Naive thymus-derived CD4-positive, alpha-beta T cell (primary cell): Measurements from ENCODE around the gene ADH4. TPM values are rescaled to one million over a fixed set of nuclear protein-coding genes. Genes with fewer than 3 reads are reported as not detected.

Experiments
- ATAC-seq: fragments of 150-1000 bp; cut with Tn5 transposase; 2 replicates; pipeline ENCODE4 v1.10.0; 2021; ENCODE audit warnings: mild to moderate bottlenecking, moderate library complexity
- CTCF ChIA-PET: fragments of 350-600 bp; sonication (Branson Sonifier 250); formaldehyde crosslinking; loops from one replicate; lab custom pipeline; 2021; ENCODE audit warnings: antibody characterized with exemption; lab: Charles Lee
- POLR2A ChIA-PET: fragments of 350-600 bp; sonication (Branson Sonifier 250); formaldehyde crosslinking; loops from one replicate; lab custom pipeline; 2021; ENCODE audit warnings: antibody characterized with exemption, inconsistent platforms; lab: Charles Lee
- DNase-seq, 9 donors: peaks; one replicate each; pipeline versions ENCODE4 v3.0.0 to v3.0.0-alpha.2; 2020 to 2022; ENCODE audit warnings: mixed read lengths in 1 of 9
- H3K27ac ChIP-seq: one replicate; pipeline ENCODE4 v1.7.0; 2013; ENCODE audit warnings: mild to moderate bottlenecking, low read depth, low read length, moderate library complexity
- H3K27me3 ChIP-seq, 2 donors: one replicate each; pipeline ENCODE4 v1.7.0; 2013; ENCODE audit warnings: low read length in 2 of 2, mild to moderate bottlenecking in 2 of 2, moderate library complexity in 2 of 2; ENCODE audit not compliant: control insufficient read depth in 2 of 2, insufficient read depth in 2 of 2
- H3K36me3 ChIP-seq, 3 experiments: 1 replicate in 2 of 3; 2 replicates in 1 of 3; pipeline ENCODE4 v1.7.0; 2013; ENCODE audit warnings: low read length in 3 of 3, mild to moderate bottlenecking in 3 of 3, moderate library complexity in 1 of 3; ENCODE audit not compliant: insufficient read depth in 3 of 3, control insufficient read depth in 2 of 3
- H3K4me1 ChIP-seq, 2 donors: one replicate each; pipeline ENCODE4 v1.7.0; 2013; ENCODE audit warnings: low read length in 2 of 2, mild to moderate bottlenecking in 2 of 2, moderate library complexity in 1 of 2; ENCODE audit not compliant: control insufficient read depth in 2 of 2, insufficient read depth in 2 of 2
- H3K4me3 ChIP-seq: 2 replicates; pipeline ENCODE4 v1.7.0; 2013; ENCODE audit warnings: mild to moderate bottlenecking, low read length
- H3K9me3 ChIP-seq, 3 experiments: 1 replicate in 2 of 3; 2 replicates in 1 of 3; pipeline ENCODE4 v1.7.0; 2013; ENCODE audit warnings: low read length in 3 of 3; ENCODE audit not compliant: control insufficient read depth in 2 of 3
- H3K27ac Mint-ChIP-seq, 9 donors: one replicate each; pipeline ENCODE4 v1.8.0; 2020 to 2022; ENCODE audit warnings: mixed read lengths in 9 of 9, mild to moderate bottlenecking in 8 of 9, moderate library complexity in 5 of 9, inconsistent platforms in 2 of 9
- H3K27me3 Mint-ChIP-seq, 5 donors: one replicate each; pipeline ENCODE4 v1.8.0; 2021 to 2022; ENCODE audit warnings: mixed read lengths in 5 of 5, mild to moderate bottlenecking in 1 of 5
- H3K36me3 Mint-ChIP-seq, 5 donors: one replicate each; pipeline ENCODE4 v1.8.0; 2020 to 2022; ENCODE audit warnings: mixed read lengths in 5 of 5, mild to moderate bottlenecking in 3 of 5, inconsistent platforms in 1 of 5
- H3K4me1 Mint-ChIP-seq, 7 donors: one replicate each; pipeline ENCODE4 v1.8.0; 2020 to 2022; ENCODE audit warnings: mixed read lengths in 7 of 7, mild to moderate bottlenecking in 3 of 7, inconsistent platforms in 1 of 7
- H3K4me3 Mint-ChIP-seq, 10 donors: one replicate each; pipeline ENCODE4 v1.8.0; 2020 to 2022; ENCODE audit warnings: mild to moderate bottlenecking in 10 of 10, mixed read lengths in 10 of 10, moderate library complexity in 6 of 10, inconsistent platforms in 2 of 10
- H3K9me3 Mint-ChIP-seq, 11 donors: one replicate each; pipeline ENCODE4 v1.8.0; 2020 to 2022; ENCODE audit warnings: mixed read lengths in 11 of 11, mild to moderate bottlenecking in 4 of 11, inconsistent platforms in 1 of 11, moderate library complexity in 1 of 11
- intact Hi-C, 2 donors: fragments of 100-400 bp; cut with micrococcal nuclease; formaldehyde crosslinking; loops; one replicate each; pipeline ENCODE4 v1.15.1; 2023
- polyA plus RNA-seq, 2 donors: library from polyadenylated mRNA; unstranded; fragments of 300-500 nt; fragmentation: Illumina TruSeq; gene quantifications; one replicate each; pipeline ENCODE4 v1.2.3, GENCODE V29; 2021
- total RNA-seq, 6 experiments: library from RNA in 5 of 6; stranded (reverse) in 5 of 6; gene quantifications; 1 replicate in 5 of 6; 2 replicates in 1 of 6; pipeline ENCODE4 v1.2.3 and lab custom pipeline; 2021 to 2026

ADH4 gene
- total and polyA plus RNA-seq, 7 experiments from 2014 or later, result not detected

DNA sequence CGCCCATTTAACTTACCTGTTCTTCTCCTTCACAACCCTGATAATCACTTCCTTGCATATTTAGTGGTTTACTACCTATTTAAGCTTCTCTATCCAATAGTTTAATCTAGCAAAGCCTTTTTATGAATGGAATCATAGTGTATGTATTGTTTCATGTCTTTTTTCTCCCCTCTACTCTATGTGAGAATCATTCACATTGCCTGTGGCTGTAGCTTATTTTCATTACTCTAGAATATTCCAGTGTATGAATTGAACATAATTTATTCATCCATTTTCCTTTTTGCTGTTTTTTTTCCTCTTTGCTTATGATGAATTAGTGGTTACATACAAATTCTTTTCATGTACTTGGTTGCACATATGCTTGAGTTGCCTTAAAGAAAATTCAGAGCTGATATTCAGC, 490 bp upstream of the ADH4 start:
- ATAC-seq, result no peak
- CTCF ChIA-PET, result interaction anchor here (0.6 kb wide), 1 partner anchor 19 kb away, joined by 3 read pairs; no protein-coding TSS in a partner anchor
- H3K27ac Mint-ChIP-seq, result no peak overlapping the region
- no peak overlapping the region for H3K4me3 ChIP-seq
- H3K36me3 Mint-ChIP-seq, result no peaks in the 10 kb centered on the region
- H3K4me3 Mint-ChIP-seq, result no peak overlapping the region
- H3K27me3 ChIP-seq, result no peaks in the 10 kb centered on the region
- no peak for DNase-seq
- no peaks in the 10 kb centered on the region for H3K36me3 ChIP-seq
- no peaks in the 10 kb centered on the region for H3K4me1 ChIP-seq
- no peak overlapping the region for H3K27ac ChIP-seq
- H3K4me1 Mint-ChIP-seq, result peaks cover 0 to 3% (median 2%) of the 10 kb centered on the region in 7 donors
- no peaks in the 10 kb centered on the region for H3K9me3 Mint-ChIP-seq
- peaks cover 0 to 9% (median 0%) of the 10 kb centered on the region in 5 donors for H3K27me3 Mint-ChIP-seq
- intact Hi-C loops, result no loop called here
- H3K9me3 ChIP-seq, result no peaks in the 10 kb centered on the region
- POLR2A ChIA-PET, result interaction anchor here (0.5 kb wide), 1 partner anchor 9 kb away, joined by 3 read pairs; no protein-coding TSS in a partner anchor

DNA sequence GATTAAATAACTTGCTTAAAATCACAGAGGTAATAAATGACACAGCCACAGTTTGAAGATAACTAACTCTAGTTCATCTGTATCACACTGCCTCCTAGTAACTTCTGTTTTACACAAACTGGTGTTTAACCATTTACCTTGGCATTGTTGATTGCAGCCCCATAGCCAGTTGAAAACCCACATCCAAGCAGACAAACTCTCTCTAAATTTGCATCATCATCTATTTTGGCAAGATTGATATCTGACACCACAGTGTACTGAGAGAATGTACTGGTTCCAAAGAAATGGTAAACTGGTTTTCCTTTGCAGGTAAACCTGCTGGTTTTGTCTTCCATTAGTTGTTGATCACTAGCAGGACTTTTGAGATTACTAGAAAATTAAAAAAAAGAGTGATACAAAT, 7.8 kb downstream of the ADH4 start:
- H3K27ac ChIP-seq, result no peak overlapping the region
- H3K9me3 ChIP-seq, result no peaks in the 10 kb centered on the region
- H3K4me3 ChIP-seq, result no peak overlapping the region
- H3K4me3 Mint-ChIP-seq, result no peak overlapping the region
- no peak for ATAC-seq
- peaks cover 0 to 9% (median 4%) of the 10 kb centered on the region in 5 donors for H3K36me3 Mint-ChIP-seq
- POLR2A ChIA-PET, result no interaction called here
- no peak for DNase-seq
- no peaks in the 10 kb centered on the region for H3K4me1 Mint-ChIP-seq
- no peaks in the 10 kb centered on the region for H3K4me1 ChIP-seq
- no peaks in the 10 kb centered on the region for H3K36me3 ChIP-seq
- peaks cover 0 to 4% (median 0%) of the 10 kb centered on the region in 5 donors for H3K27me3 Mint-ChIP-seq
- no peak overlapping the region for H3K27ac Mint-ChIP-seq
- H3K27me3 ChIP-seq, result no peaks in the 10 kb centered on the region
- intact Hi-C loops, result no loop called here
- CTCF ChIA-PET, result no interaction called here
- H3K9me3 Mint-ChIP-seq, result no peaks in the 10 kb centered on the region

DNA sequence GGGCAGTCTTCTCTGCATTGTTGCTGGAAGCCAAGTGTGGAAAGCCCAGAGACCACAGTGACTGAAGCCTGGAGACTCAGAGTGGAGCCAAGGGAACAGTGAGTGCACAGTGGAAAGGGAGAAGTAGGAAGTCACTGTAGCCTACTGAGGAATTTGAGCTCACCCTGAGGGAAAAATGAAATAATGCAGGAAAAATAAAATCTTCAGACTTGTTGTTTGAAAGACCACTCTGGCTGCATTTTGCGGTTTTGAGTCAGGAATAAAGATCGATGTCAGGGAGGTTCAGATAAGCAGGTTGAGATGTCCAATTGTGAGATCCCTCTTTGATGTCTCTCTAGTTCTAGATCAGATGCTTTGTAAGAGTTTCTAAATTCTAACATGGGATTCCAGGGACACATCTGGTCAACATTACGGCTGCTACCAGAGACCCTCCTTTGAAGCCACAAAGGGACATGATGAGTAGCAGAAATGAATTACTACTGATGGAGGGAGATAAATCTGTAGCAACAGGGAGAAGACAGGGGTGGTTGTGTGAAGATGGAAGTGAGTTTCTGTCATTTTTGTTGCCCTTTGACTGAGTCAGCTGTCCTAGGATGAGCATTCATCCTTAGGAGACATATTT, 8.4 kb downstream of the ADH4 start:
- intact Hi-C loops, result no loop called here
- Histone ChIP-seq H3K4me3 (no peak overlapping the region), H3K27me3 (no peaks in the 10 kb centered on the region), H3K4me1 (no peaks in the 10 kb centered on the region), H3K9me3 (no peaks in the 10 kb centered on the region), H3K27ac (no peak overlapping the region), H3K36me3 (no peaks in the 10 kb centered on the region)
- peaks cover 0 to 1% (median 0%) of the 10 kb centered on the region in 7 donors for H3K4me1 Mint-ChIP-seq
- DNase-seq (no peak), ATAC-seq (no peak)
- ChIA-PET POLR2A (no interaction called here), CTCF (no interaction called here)
- H3K27ac Mint-ChIP-seq, result no peak overlapping the region
- no peaks in the 10 kb centered on the region for H3K9me3 Mint-ChIP-seq
- peaks cover 0 to 5% (median 0%) of the 10 kb centered on the region in 5 donors for H3K27me3 Mint-ChIP-seq
- H3K4me3 Mint-ChIP-seq, result no peak overlapping the region
- peaks cover 0 to 9% (median 4%) of the 10 kb centered on the region in 5 donors for H3K36me3 Mint-ChIP-seq

- no peaks in the 10 kb centered on the region for H3K9me3 ChIP-seq
- H3K36me3 Mint-ChIP-seq, result peaks cover 0 to 9% (median 4%) of the 10 kb centered on the region in 5 donors
- H3K4me3 Mint-ChIP-seq, result no peak overlapping the region
- no peaks in the 10 kb centered on the region for H3K27me3 ChIP-seq
- H3K27me3 Mint-ChIP-seq, result peaks cover 0 to 5% (median 0%) of the 10 kb centered on the region in 5 donors
- no peaks in the 10 kb centered on the region for H3K9me3 Mint-ChIP-seq
- intact Hi-C loops, result no loop called here
- no peak overlapping the region for H3K27ac ChIP-seq
- POLR2A ChIA-PET, result no interaction called here
- H3K27ac Mint-ChIP-seq, result no peak overlapping the region
- H3K4me3 ChIP-seq, result no peak overlapping the region
- H3K4me1 Mint-ChIP-seq, result peaks cover 0 to 1% (median 0%) of the 10 kb centered on the region in 7 donors
- H3K4me1 ChIP-seq, result no peaks in the 10 kb centered on the region
- ATAC-seq (no peak), DNase-seq (no peak)
- CTCF ChIA-PET, result no interaction called here
- H3K36me3 ChIP-seq, result no peaks in the 10 kb centered on the region
These were observed 9.5 kb downstream of the ADH4 start for GRCh38 chr4:99134586-99134985.

GRCh38 chr4:99131378-99131777, 12.7 kb downstream of the ADH4 start:
- H3K36me3 Mint-ChIP-seq, result peaks cover 0 to 6% (median 4%) of the 10 kb centered on the region in 5 donors
- no peak overlapping the region for H3K27ac Mint-ChIP-seq
- DNase-seq (no peak), ATAC-seq (no peak)
- ChIA-PET CTCF (no interaction called here), POLR2A (interaction anchor here (0.7 kb wide), 1 partner anchor 39 kb away, joined by 3 read pairs; no protein-coding TSS in a partner anchor)
- no peak overlapping the region for H3K4me3 ChIP-seq
- peaks cover 0 to 1% (median 0%) of the 10 kb centered on the region in 7 donors for H3K4me1 Mint-ChIP-seq
- H3K9me3 Mint-ChIP-seq, result no peaks in the 10 kb centered on the region
- no peaks in the 10 kb centered on the region for H3K36me3 ChIP-seq
- intact Hi-C loops, result no loop called here
- no peak overlapping the region for H3K4me3 Mint-ChIP-seq
- no peaks in the 10 kb centered on the region for H3K4me1 ChIP-seq
- H3K27ac ChIP-seq, result no peak overlapping the region
- peaks cover 0 to 5% (median 0%) of the 10 kb centered on the region in 5 donors for H3K27me3 Mint-ChIP-seq
- H3K27me3 ChIP-seq, result peaks cover 0 to 3% of the 10 kb centered on the region in 2 donors
- no peaks in the 10 kb centered on the region for H3K9me3 ChIP-seq

GRCh38 chr4:99126376-99126775, 17.7 kb downstream of the ADH4 start:
- DNase-seq, result no peak
- H3K9me3 Mint-ChIP-seq, result no peaks in the 10 kb centered on the region
- ChIA-PET POLR2A (no interaction called here), CTCF (no interaction called here)
- H3K4me3 Mint-ChIP-seq, result no peak overlapping the region
- Histone ChIP-seq H3K4me3 (no peak overlapping the region), H3K36me3 (no peaks in the 10 kb centered on the region), H3K9me3 (no peaks in the 10 kb centered on the region), H3K27me3 (peaks cover 0 to 3% of the 10 kb centered on the region in 2 donors), H3K4me1 (no peaks in the 10 kb centered on the region), H3K27ac (no peak overlapping the region)
- peaks cover 0 to 4% (median 0%) of the 10 kb centered on the region in 5 donors for H3K36me3 Mint-ChIP-seq
- peaks cover 0 to 6% (median 0%) of the 10 kb centered on the region in 5 donors for H3K27me3 Mint-ChIP-seq
- ATAC-seq, result no peak
- intact Hi-C loops, result no loop called here
- no peak overlapping the region for H3K27ac Mint-ChIP-seq
- peaks cover 0 to 1% (median 0%) of the 10 kb centered on the region in 7 donors for H3K4me1 Mint-ChIP-seq

- Histone ChIP-seq H3K27me3 (no peaks in the 10 kb centered on the region), H3K9me3 (no peaks in the 10 kb centered on the region), H3K4me1 (no peaks in the 10 kb centered on the region), H3K36me3 (no peaks in the 10 kb centered on the region), H3K4me3 (no peak overlapping the region), H3K27ac (no peak overlapping the region)
- Mint-ChIP-seq H3K4me3 (no peak overlapping the region), H3K27ac (no peak overlapping the region), H3K36me3 (peaks cover 0 to 4% (median 0%) of the 10 kb centered on the region in 5 donors), H3K27me3 (peaks cover 0 to 7% (median 5%) of the 10 kb centered on the region in 5 donors), H3K4me1 (no peaks in the 10 kb centered on the region), H3K9me3 (no peaks in the 10 kb centered on the region)
- DNase-seq (no peak), ATAC-seq (no peak)
- POLR2A ChIA-PET, result interaction anchor here (0.5 kb wide), 1 partner anchor 22 kb away, joined by 3 read pairs; no protein-coding TSS in a partner anchor
- CTCF ChIA-PET, result interaction anchor here (0.6 kb wide), 1 partner anchor 340 kb away, joined by 4 read pairs; no protein-coding TSS in a partner anchor
- intact Hi-C loops, result no loop called here
These were observed 23.1 kb downstream of the ADH4 start for GRCh38 chr4:99121008-99121407.
